B cell (primary cell): ENCODE measurements around the gene MRPL24. TPM values are rescaled to one million over a fixed set of nuclear protein-coding genes. Genes with fewer than 3 reads are reported as not detected.

Experiments used
- ATAC-seq: fragments of 200-7000 bp; cut with Tn5 transposase; one replicate; pipeline ENCODE4 v1.10.0; 2021; ENCODE audit warnings: low read depth, mild to moderate bottlenecking, moderate number of reproducible peaks, moderate library complexity
- CTCF ChIA-PET: fragments of 350-600 bp; sonication (Branson Sonifier 250); formaldehyde crosslinking; loops from one replicate; lab custom pipeline; 2021; ENCODE audit warnings: antibody characterized with exemption, inconsistent platforms; lab: Charles Lee
- POLR2A ChIA-PET: fragments of 350-600 bp; sonication (Branson Sonifier 250); formaldehyde crosslinking; loops from one replicate; lab custom pipeline; 2021; ENCODE audit warnings: antibody characterized with exemption; lab: Charles Lee
- DNase-seq: peaks from one replicate; pipeline ENCODE4 v3.0.0; 2013
- H2AFZ ChIP-seq: 2 replicates; pipeline ENCODE4 v1.6.1; 2012; ENCODE audit warnings: mild to moderate bottlenecking, low read depth, low read length; ENCODE audit not compliant: insufficient read depth, poor library complexity, severe bottlenecking
- H3K27ac ChIP-seq, 2 donors: 1 replicate in 1 of 2; 2 replicates in 1 of 2; pipeline ENCODE4 v1.5.1; 2012 to 2013; ENCODE audit warnings: low read length in 2 of 2, mild to moderate bottlenecking in 2 of 2, moderate library complexity in 1 of 2
- H3K27me3 ChIP-seq, 4 experiments: fragments of 200-600 bp in 1 of 4; sonication (generic) in 1 of 4; replicated peaks in 1 of 4; 1 replicate in 2 of 4; 2 replicates in 2 of 4; pipeline versions ENCODE4 v1.6.1 to v1.7.0; 2013 to 2016; ENCODE audit warnings: low read length in 3 of 4, mild to moderate bottlenecking in 2 of 4, mixed read lengths in 1 of 4, moderate library complexity in 1 of 4; ENCODE audit not compliant: insufficient read depth in 4 of 4, control insufficient read depth in 3 of 4; ENCODE audit errors: control extremely low read depth in 1 of 4
- H3K36me3 ChIP-seq, 2 experiments: replicated peaks in 1 of 2; 1 replicate in 1 of 2; 2 replicates in 1 of 2; pipeline versions ENCODE4 v1.6.1 to v1.7.1; 2013; ENCODE audit warnings: low read length in 1 of 2; ENCODE audit not compliant: insufficient read depth in 2 of 2, control insufficient read depth in 1 of 2; ENCODE audit errors: control extremely low read depth in 1 of 2, extremely low read depth in 1 of 2
- H3K4me1 ChIP-seq, 2 donors: fragments of 200-600 bp in 1 of 2; sonication (generic) in 1 of 2; 1 replicate in 1 of 2; 2 replicates in 1 of 2; pipeline versions ENCODE4 v1.5.1 to v1.6.1; 2013 to 2017; ENCODE audit warnings: low read length in 2 of 2; ENCODE audit not compliant: control insufficient read depth in 2 of 2, insufficient read depth in 2 of 2
- H3K4me2 ChIP-seq: replicated peaks from 2 replicates; pipeline ENCODE3; 2012; ENCODE audit warnings: mild to moderate bottlenecking, low read depth, low read length; ENCODE audit not compliant: poor library complexity, severe bottlenecking
- H3K4me3 ChIP-seq, 5 experiments: fragments of 200-600 bp in 1 of 5; sonication (generic) in 1 of 5; 1 replicate in 3 of 5; 2 replicates in 2 of 5; pipeline versions ENCODE4 v1.5.1 to v1.7.0; 2011 to 2016; ENCODE audit warnings: low read length in 4 of 5, mild to moderate bottlenecking in 4 of 5, low read depth in 2 of 5, control low read depth in 1 of 5, moderate library complexity in 1 of 5; ENCODE audit not compliant: insufficient read depth in 1 of 5; ENCODE audit errors: control extremely low read depth in 1 of 5, extremely low read depth in 1 of 5
- H3K79me2 ChIP-seq: fragments of 200-600 bp; sonication (generic); one replicate; pipeline ENCODE4 v1.6.0; 2016; ENCODE audit warnings: low read length; ENCODE audit not compliant: control insufficient read depth, insufficient read depth
- H3K9ac ChIP-seq: fragments of 200-600 bp; sonication (generic); 2 replicates; pipeline ENCODE4 v1.6.1; 2017; ENCODE audit warnings: mild to moderate bottlenecking, low read length, moderate library complexity
- H3K9me3 ChIP-seq, 3 donors: one replicate each; pipeline versions ENCODE4 v1.6.1 to v1.7.1; 2013; ENCODE audit warnings: low read length in 2 of 3; ENCODE audit not compliant: control insufficient read depth in 2 of 3, insufficient read depth in 1 of 3; ENCODE audit errors: control extremely low read depth in 1 of 3
- H4K20me1 ChIP-seq: 2 replicates; pipeline ENCODE4 v1.6.0; 2012; ENCODE audit warnings: mild to moderate bottlenecking, low read length; ENCODE audit not compliant: insufficient read depth, control insufficient read depth, poor library complexity, severe bottlenecking
- H3K27ac Mint-ChIP-seq: one replicate; pipeline ENCODE4 v1.8.0; 2021; ENCODE audit warnings: mixed read lengths
- H3K27me3 Mint-ChIP-seq: one replicate; pipeline ENCODE4 v1.8.0; 2021; ENCODE audit warnings: mixed read lengths
- H3K4me1 Mint-ChIP-seq: one replicate; pipeline ENCODE4 v1.8.0; 2021; ENCODE audit warnings: mixed read lengths
- H3K4me3 Mint-ChIP-seq: one replicate; pipeline ENCODE4 v1.8.0; 2021; ENCODE audit warnings: mixed read lengths
- H3K9me3 Mint-ChIP-seq: one replicate; pipeline ENCODE4 v1.8.0; 2022; ENCODE audit warnings: mixed read lengths; ENCODE audit not compliant: insufficient read depth
- EZH2 ChIP-seq: IDR thresholded peaks from 2 replicates; pipeline ENCODE4 v1.6.1; 2012; ENCODE audit warnings: borderline replicate concordance, low read depth, mild to moderate bottlenecking, moderate library complexity, low read length; ENCODE audit not compliant: insufficient read depth, poor library complexity, severe bottlenecking
- WGBS: methylation state at CpG from one replicate; pipeline ENCODE4 v1.1.5; 2013; ENCODE audit warnings: missing lambda C conversion rate; ENCODE audit not compliant: insufficient coverage; 5-methylcytosine and 5-hydroxymethylcytosine counted together
- intact Hi-C: fragments of 100-400 bp; cut with micrococcal nuclease; formaldehyde crosslinking; loops from one replicate; pipeline ENCODE4 v1.10.0; 2022
- polyA plus RNA-seq: library from polyadenylated mRNA; depleted of rRNA; stranded (reverse); fragments of >200 nt; gene quantifications from 2 replicates; pipeline ENCODE4 v1.2.3, GENCODE V29; 2012
- total RNA-seq, 2 donors: library from RNA; stranded (reverse); fragments of 120-200 nt in 1 of 2; gene quantifications; 1 replicate in 1 of 2; 2 replicates in 1 of 2; pipeline versions ENCODE4 v1.2.3 to v1.2.4, GENCODE V29; 2013 to 2022
- TF ChIP-seq, protein P1 (sequence below): fragments of 200-600 bp; IDR thresholded peaks from one replicate; pipeline ENCODE4 v1.8.0; 2022; ENCODE audit warnings: antibody characterized with exemption, mild to moderate bottlenecking

MRPL24 gene
- total and polyA plus RNA-seq, 2 donors (not counting 1 experiment from before 2014, with no cell fraction given): 34.6 to 39.4 TPM

- H2AFZ ChIP-seq: peak overlapping the region; percentile 45
- H3K9me3 ChIP-seq: peaks cover 0 to 3% (median 0%) of the 10 kb centered on the region in 3 donors
- H3K4me3 ChIP-seq: no peak overlapping the region
- peaks cover 11 to 25% of the 10 kb centered on the region in 2 donors for H3K4me1 ChIP-seq
- H3K4me3 Mint-ChIP-seq: no peak overlapping the region
- H3K4me1 Mint-ChIP-seq: peaks cover 19% of the 10 kb centered on the region
- no peak for TF ChIP-seq EZH2
- TF ChIP-seq, protein P1, sequence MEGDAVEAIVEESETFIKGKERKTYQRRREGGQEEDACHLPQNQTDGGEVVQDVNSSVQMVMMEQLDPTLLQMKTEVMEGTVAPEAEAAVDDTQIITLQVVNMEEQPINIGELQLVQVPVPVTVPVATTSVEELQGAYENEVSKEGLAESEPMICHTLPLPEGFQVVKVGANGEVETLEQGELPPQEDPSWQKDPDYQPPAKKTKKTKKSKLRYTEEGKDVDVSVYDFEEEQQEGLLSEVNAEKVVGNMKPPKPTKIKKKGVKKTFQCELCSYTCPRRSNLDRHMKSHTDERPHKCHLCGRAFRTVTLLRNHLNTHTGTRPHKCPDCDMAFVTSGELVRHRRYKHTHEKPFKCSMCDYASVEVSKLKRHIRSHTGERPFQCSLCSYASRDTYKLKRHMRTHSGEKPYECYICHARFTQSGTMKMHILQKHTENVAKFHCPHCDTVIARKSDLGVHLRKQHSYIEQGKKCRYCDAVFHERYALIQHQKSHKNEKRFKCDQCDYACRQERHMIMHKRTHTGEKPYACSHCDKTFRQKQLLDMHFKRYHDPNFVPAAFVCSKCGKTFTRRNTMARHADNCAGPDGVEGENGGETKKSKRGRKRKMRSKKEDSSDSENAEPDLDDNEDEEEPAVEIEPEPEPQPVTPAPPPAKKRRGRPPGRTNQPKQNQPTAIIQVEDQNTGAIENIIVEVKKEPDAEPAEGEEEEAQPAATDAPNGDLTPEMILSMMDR: peak; percentile 95
- no peaks in the 10 kb centered on the region for H3K9me3 Mint-ChIP-seq
- peaks cover 0 to 68% (median 31%) of the 10 kb centered on the region in 4 experiments for H3K27me3 ChIP-seq
- H3K79me2 ChIP-seq: no peaks in the 10 kb centered on the region
- no peak overlapping the region for H3K9ac ChIP-seq
- no peak overlapping the region for H3K27ac Mint-ChIP-seq
- ChIA-PET CTCF (interaction anchor here (0.6 to 7.0 kb wide), 49 partner anchors 9 to 468 kb away, joined by 3 to 245 read pairs (median 5); partner anchors contain the start of genes CRABP2, HAPLN2, HDGF and ISG20L2), POLR2A (interaction anchor here (0.6 to 1.4 kb wide), 2 partner anchors 18 to 39 kb away, joined by 3 to 7 read pairs; partner anchors contain the start of genes ISG20L2 and METTL25B)
- intact Hi-C loops: loop anchor here (1.0 to 5.0 kb wide), 4 partner anchors 17 to 78 kb away; partner anchors contain the start of gene PRCC
- H4K20me1 ChIP-seq: no peaks in the 10 kb centered on the region
- H3K27me3 Mint-ChIP-seq: peaks cover 48% of the 10 kb centered on the region
- H3K27ac ChIP-seq: no peak overlapping the region
- DNase-seq (peak; percentile 85), ATAC-seq (peak; percentile 98)
- WGBS: 5% methylated on average over 21 of the region's 23 CpGs
- peak overlapping the region; percentile 37 for H3K4me2 ChIP-seq
- H3K36me3 ChIP-seq: no peaks in the 10 kb centered on the region
These were observed 51.6 kb downstream of the MRPL24 start for GRCh38 chr1:156689035-156689952.

Other genes with a start within 250 kb of the MRPL24 start
- 127 and 128 TPM in 2 replicates for gene MEF2D, start 240.3 kb downstream of the MRPL24 start, total RNA-seq
- gene MEF2D, start 240.3 kb downstream of the MRPL24 start, polyA plus RNA-seq: 65.6 and 81.2 TPM in 2 replicates
- gene IQGAP3, start 168.5 kb downstream of the MRPL24 start, total RNA-seq: 0.07 TPM in 2 replicates
- 0.07 and 0.12 TPM in 2 replicates for gene IQGAP3, start 168.5 kb downstream of the MRPL24 start, polyA plus RNA-seq
- gene TTC24, start 161.4 kb downstream of the MRPL24 start, total RNA-seq: 26.6 and 29.8 TPM in 2 replicates
- 24.3 and 30.7 TPM in 2 replicates for gene TTC24, start 161.4 kb downstream of the MRPL24 start, polyA plus RNA-seq
- gene NAXE, start 149.3 kb downstream of the MRPL24 start, total RNA-seq: 56.9 and 59.7 TPM in 2 replicates
- gene NAXE, start 149.3 kb downstream of the MRPL24 start, polyA plus RNA-seq: 35.7 and 42.8 TPM in 2 replicates
- 31.4 and 38.3 TPM in 2 replicates for gene GPATCH4, start 139.6 kb downstream of the MRPL24 start, total RNA-seq
- 11.3 and 25.1 TPM in 2 replicates for gene GPATCH4, start 139.6 kb downstream of the MRPL24 start, polyA plus RNA-seq
- gene HAPLN2, start 121.7 kb downstream of the MRPL24 start, total RNA-seq: 0.36 TPM in 1 of 2 replicates, not detected in the other
- gene HAPLN2, start 121.7 kb downstream of the MRPL24 start, polyA plus RNA-seq: 0.13 and 0.19 TPM in 2 replicates
- not detected in 2 replicates for gene BCAN, start 99.0 kb downstream of the MRPL24 start, total RNA-seq
- not detected in 2 replicates for gene BCAN, start 99.0 kb downstream of the MRPL24 start, polyA plus RNA-seq
- gene NES, start 63.7 kb downstream of the MRPL24 start, total RNA-seq: 0.05 TPM in 1 of 2 replicates, not detected in the other
- gene NES, start 63.7 kb downstream of the MRPL24 start, polyA plus RNA-seq: not detected in 2 replicates
- 0.89 and 1.1 TPM in 2 replicates for gene CRABP2, start 35.5 kb downstream of the MRPL24 start, total RNA-seq
- 1.2 and 3.6 TPM in 2 replicates for gene CRABP2, start 35.5 kb downstream of the MRPL24 start, polyA plus RNA-seq
- gene METTL25B, start 12.6 kb downstream of the MRPL24 start, total RNA-seq: 81.1 and 85.3 TPM in 2 replicates
- gene METTL25B, start 12.6 kb downstream of the MRPL24 start, polyA plus RNA-seq: 63.1 and 78.3 TPM in 2 replicates
- 51.7 and 52.5 TPM in 2 replicates for gene ISG20L2, start 12.3 kb downstream of the MRPL24 start, total RNA-seq
- 28.8 and 30.1 TPM in 2 replicates for gene ISG20L2, start 12.3 kb downstream of the MRPL24 start, polyA plus RNA-seq
- gene HDGF, start 10.6 kb upstream of the MRPL24 start, total RNA-seq: 89.9 and 91.2 TPM in 2 replicates
- 40.3 and 53.1 TPM in 2 replicates for gene HDGF, start 10.6 kb upstream of the MRPL24 start, polyA plus RNA-seq
- 83.4 and 91.0 TPM in 2 replicates for gene PRCC, start 26.4 kb upstream of the MRPL24 start, total RNA-seq
- 45.1 and 55.7 TPM in 2 replicates for gene PRCC, start 26.4 kb upstream of the MRPL24 start, polyA plus RNA-seq
- gene SH2D2A, start 75.8 kb upstream of the MRPL24 start, total RNA-seq: 2.1 and 3.9 TPM in 2 replicates
- 0.73 and 1.0 TPM in 2 replicates for gene SH2D2A, start 75.8 kb upstream of the MRPL24 start, polyA plus RNA-seq
- gene INSRR, start 118.0 kb upstream of the MRPL24 start, total RNA-seq: not detected in 2 replicates
- gene INSRR, start 118.0 kb upstream of the MRPL24 start, polyA plus RNA-seq: not detected in 2 replicates
- gene NTRK1, start 119.8 kb upstream of the MRPL24 start, total RNA-seq: not detected in 2 replicates
- gene NTRK1, start 119.8 kb upstream of the MRPL24 start, polyA plus RNA-seq: not detected in 2 replicates
- not detected in 2 replicates for gene PEAR1, start 152.6 kb upstream of the MRPL24 start, total RNA-seq
- 0.03 and 0.09 TPM in 2 replicates for gene PEAR1, start 152.6 kb upstream of the MRPL24 start, polyA plus RNA-seq
- not detected in 2 replicates for gene LRRC71, start 179.5 kb upstream of the MRPL24 start, total RNA-seq
- not detected in 2 replicates for gene LRRC71, start 179.5 kb upstream of the MRPL24 start, polyA plus RNA-seq